Neutrophil (primary cell): ENCODE data around the gene CRABP1.

ENCODE experiments used
- H3K27ac ChIP-seq: fragments of 200-600 bp; sonication (generic); 2 replicates; pipeline ENCODE4 v1.5.1; 2016; ENCODE audit warnings: mild to moderate bottlenecking, moderate library complexity
- H3K27me3 ChIP-seq: fragments of 200-600 bp; sonication (generic); 2 replicates; pipeline ENCODE4 v1.6.0; 2016; ENCODE audit warnings: mild to moderate bottlenecking
- H3K36me3 ChIP-seq: fragments of 200-600 bp; sonication (generic); 2 replicates; pipeline ENCODE4 v1.5.1; 2017
- H3K4me1 ChIP-seq, 2 experiments: fragments of 200-600 bp in 1 of 2; sonication (generic) in 1 of 2; 1 replicate in 1 of 2; 2 replicates in 1 of 2; pipeline versions ENCODE4 v1.5.1 to v1.6.1; 2013 to 2016; ENCODE audit warnings: low read depth in 1 of 2, low read length in 1 of 2, mild to moderate bottlenecking in 1 of 2, moderate library complexity in 1 of 2; ENCODE audit not compliant: control insufficient read depth in 1 of 2, insufficient read depth in 1 of 2
- H3K4me3 ChIP-seq, 2 experiments: fragments of 200-600 bp in 1 of 2; sonication (generic) in 1 of 2; 1 replicate in 1 of 2; 2 replicates in 1 of 2; pipeline ENCODE4 v1.5.1; 2013 to 2016; ENCODE audit warnings: low read depth in 1 of 2, low read length in 1 of 2, mild to moderate bottlenecking in 1 of 2, moderate library complexity in 1 of 2
- H3K9me3 ChIP-seq: fragments of 200-600 bp; sonication (generic); 2 replicates; pipeline ENCODE4 v1.5.1; 2016
- CTCF ChIP-seq: fragments of 200-600 bp; sonication (generic); IDR thresholded peaks from 2 replicates; pipeline ENCODE4 v1.5.1; 2016; ENCODE audit warnings: antibody characterized with exemption

The CRABP1 gene

GRCh38 chr15:78382114-78382880 is 42.1 kb downstream of the CRABP1 start:
- no peak for TF ChIP-seq CTCF
- Histone ChIP-seq H3K27ac (no peak overlapping the region), H3K9me3 (no peaks in the 10 kb centered on the region), H3K4me3 (no peak overlapping the region), H3K27me3 (peaks cover 12% of the 10 kb centered on the region), H3K4me1 (no peaks in the 10 kb centered on the region), H3K36me3 (no peaks in the 10 kb centered on the region)

GRCh38 chr15:78384651-78385050 is 44.5 kb downstream of the CRABP1 start:
- H3K9me3 ChIP-seq = no peaks in the 10 kb centered on the region

GRCh38 chr15:78387246-78388037 is 47.3 kb downstream of the CRABP1 start:
- no peak overlapping the region for H3K27ac ChIP-seq
- peaks cover 12% of the 10 kb centered on the region for H3K27me3 ChIP-seq
- no peaks in the 10 kb centered on the region for H3K36me3 ChIP-seq
- TF ChIP-seq CTCF = no peak
- peaks cover 10 to 15% of the 10 kb centered on the region in 2 experiments for H3K4me1 ChIP-seq
- H3K4me3 ChIP-seq = no peak overlapping the region
- H3K9me3 ChIP-seq = no peaks in the 10 kb centered on the region

More at GRCh38 chr15:78384651-78385050, 44.5 kb downstream of the CRABP1 start:
- H3K27ac ChIP-seq = no peak overlapping the region
- no peak for TF ChIP-seq CTCF
- peaks cover 12% of the 10 kb centered on the region for H3K27me3 ChIP-seq
- H3K4me1 ChIP-seq = no peaks in the 10 kb centered on the region
- no peaks in the 10 kb centered on the region for H3K36me3 ChIP-seq
- H3K4me3 ChIP-seq = no peak overlapping the region

- Histone ChIP-seq H3K27ac (no peak overlapping the region), H3K27me3 (peaks cover 12% of the 10 kb centered on the region), H3K4me3 (no peak overlapping the region)
Measured at GRCh38 chr15:78388865-78389264, 48.7 kb downstream of the CRABP1 start.

GRCh38 chr15:78389322-78389721 is 49.2 kb downstream of the CRABP1 start:
- no peak for TF ChIP-seq CTCF
- Histone ChIP-seq H3K27ac (no peak overlapping the region), H3K4me1 (peaks cover 10 to 15% of the 10 kb centered on the region in 2 experiments), H3K36me3 (no peaks in the 10 kb centered on the region), H3K27me3 (peaks cover 12% of the 10 kb centered on the region), H3K9me3 (no peaks in the 10 kb centered on the region), H3K4me3 (no peak overlapping the region)

More at GRCh38 chr15:78388865-78389264, 48.7 kb downstream of the CRABP1 start:
- H3K4me1 ChIP-seq = peaks cover 10 to 15% of the 10 kb centered on the region in 2 experiments
- H3K9me3 ChIP-seq = no peaks in the 10 kb centered on the region
- no peaks in the 10 kb centered on the region for H3K36me3 ChIP-seq
- no peak for TF ChIP-seq CTCF
